Fibroblast of peridontal ligament (primary cell): ENCODE measurements around the gene CASP9.
"Not testable (repeated sequence)": the region's sequence is repeated elsewhere in the genome, so short reads cannot be mapped to it uniquely, and the experiment has no call there.

Source experiments
- DNase-seq: peaks from one replicate; pipeline ENCODE4 v3.0.0-alpha.2; 2010; ENCODE audit errors: extremely low read depth

CASP9 gene

DNA sequence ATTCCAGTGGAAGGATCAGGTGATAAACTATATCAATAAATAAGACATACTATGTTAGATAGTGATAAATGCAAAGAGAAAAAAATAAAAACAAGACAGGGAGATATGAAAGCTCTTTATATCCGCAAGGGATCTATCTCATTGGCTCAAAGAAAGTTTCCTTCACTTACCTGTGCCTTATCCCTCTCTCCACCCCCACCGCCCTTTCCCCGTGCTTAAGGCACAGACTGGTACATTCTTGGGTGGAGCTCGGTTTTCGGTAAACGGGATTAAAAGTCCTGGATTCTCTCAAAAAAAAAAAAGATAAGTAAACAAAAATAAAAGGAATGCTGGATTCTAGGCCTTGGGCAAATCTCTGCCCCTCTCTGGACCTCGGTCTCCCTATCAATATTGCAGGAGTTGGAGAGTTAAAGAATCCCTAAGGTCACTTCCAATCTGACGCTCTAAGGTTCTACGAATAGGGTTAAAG, 2.0 kb upstream of the CASP9 start:
- DNase-seq, result no peak

- peak; percentile 99 for DNase-seq
Measured at GRCh38 chr1:15525050-15526020, 1.3 kb upstream of the CASP9 start.

DNA sequence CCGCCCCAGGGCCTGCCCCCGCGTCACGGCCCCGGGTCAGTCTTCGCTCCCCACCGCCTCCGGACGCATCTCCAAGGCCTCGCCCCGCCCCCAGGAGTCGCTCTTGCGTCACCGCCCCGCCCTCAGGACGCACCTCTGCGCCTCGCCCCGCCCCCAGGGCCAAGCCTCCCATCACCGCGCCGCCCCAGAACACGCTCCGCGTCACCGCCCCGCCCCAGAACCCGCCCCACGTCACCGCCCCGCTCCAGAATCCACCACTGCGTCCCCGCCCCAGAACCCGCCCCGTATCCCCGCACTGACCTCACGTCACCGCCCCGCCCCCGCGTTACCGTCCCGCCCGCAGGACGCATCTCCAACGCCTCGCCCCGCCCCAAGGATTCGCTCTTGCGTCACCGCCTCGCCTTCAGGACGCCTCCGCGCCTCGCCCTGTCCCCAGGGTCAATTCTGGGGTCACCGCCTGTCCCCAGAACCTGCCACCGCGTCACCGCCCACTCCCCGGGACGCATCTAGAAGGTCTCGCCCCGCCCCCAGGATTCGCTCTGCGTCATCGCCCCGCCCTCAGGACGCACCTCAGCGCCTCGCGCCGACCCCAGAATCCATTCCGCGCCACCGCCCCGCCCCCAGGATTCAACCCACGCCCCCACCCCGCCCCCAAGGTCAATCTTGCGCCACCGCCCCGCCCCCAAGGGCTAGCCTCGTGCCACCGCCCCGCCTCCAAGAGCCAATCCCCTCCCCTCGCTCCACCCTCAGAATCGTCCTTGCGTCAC, 451 bp upstream of the CASP9 start:
- DNase-seq, result peak; percentile 94

GRCh38 chr1:15523104-15524020, 653 bp downstream of the CASP9 start:
- DNase-seq, result peak; percentile 66

- no peak for DNase-seq
Measured at GRCh38 chr1:15522551-15522950, 1.5 kb downstream of the CASP9 start.

DNA sequence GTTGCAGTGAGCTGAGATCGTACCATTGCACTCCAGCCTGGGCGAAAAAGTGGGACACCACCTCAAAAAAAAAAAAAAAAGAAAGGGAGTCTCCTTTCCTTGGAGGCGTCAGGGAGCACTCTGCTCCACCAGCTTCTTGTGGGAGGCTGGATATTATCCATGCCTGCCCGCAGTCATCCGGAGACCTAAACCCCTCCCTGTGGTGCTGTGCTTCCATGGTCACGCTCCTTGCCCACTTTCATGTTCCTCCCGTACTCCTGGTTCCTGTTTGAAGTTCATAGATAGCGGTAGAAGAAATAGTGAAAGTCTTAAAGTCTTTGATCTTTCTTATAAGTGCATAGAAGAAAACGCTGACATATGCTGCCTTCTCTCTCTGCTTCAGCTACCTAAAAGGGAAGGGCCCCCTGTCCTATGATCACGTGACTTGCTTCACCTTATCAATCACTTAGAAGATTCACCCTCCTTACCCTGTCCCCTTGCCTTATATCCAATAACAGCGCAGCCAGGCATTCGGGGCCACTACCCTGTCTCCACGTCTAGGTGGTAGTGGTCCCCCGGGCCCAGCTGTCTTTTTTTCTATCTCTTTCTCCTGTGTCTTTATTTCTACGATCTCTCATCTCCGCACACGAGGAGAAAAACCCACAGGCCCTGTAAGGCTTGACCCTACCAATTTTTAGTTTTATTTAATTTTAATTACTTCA, 2.7 kb downstream of the CASP9 start:
- DNase-seq, result not testable (repeated sequence)

GRCh38 chr1:15519625-15520024, 4.4 kb downstream of the CASP9 start:
- no peak for DNase-seq

DNA sequence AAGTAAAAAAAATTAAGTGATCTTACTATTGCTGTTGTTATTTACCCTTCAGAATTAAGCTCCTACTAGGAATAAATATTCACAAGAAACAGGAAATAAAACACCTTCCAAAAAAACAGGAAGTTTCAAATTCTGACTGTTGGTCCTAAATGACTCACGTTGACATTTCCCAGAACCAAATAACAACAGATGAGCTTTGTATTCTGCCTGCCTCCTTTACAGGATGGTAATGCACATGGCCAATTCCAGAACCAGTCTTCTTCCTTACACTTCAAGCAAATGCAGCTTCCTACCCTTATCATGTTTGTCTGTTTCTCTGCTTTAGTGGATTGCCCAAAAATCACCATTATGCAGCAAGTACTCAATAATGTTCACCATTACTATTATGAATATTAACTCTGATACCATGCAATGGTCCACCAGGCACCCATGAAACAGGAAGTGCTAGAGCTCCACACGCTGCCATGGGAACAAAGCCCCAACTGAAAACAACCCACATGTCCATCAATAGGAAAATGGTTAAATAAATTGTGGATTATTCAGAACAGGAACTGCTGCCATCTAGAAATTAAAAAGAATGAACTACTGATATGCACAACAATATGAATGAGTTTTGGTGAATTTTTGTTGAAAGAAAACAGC, 8.9 kb downstream of the CASP9 start:
- no peak for DNase-seq

DNA sequence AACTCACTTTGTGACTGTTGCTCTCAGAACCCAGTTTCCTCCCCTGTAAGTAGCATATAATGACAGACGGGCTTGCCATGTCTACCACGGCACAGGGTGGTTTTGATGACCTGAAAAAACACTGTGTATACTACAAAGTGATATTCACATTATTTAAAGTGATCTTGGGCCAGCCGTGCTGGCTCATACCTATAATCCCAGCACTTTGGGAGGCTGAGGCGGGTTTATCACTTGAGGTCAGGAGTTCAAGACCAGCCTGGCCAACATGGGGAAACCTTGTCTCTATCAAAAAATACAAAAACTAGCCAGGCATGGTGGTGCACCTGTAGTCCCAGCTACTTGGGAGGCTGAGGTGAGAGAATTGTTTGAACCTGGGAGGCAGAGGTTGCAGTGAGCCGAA, 9.5 kb downstream of the CASP9 start:
- not testable (repeated sequence) for DNase-seq

DNA sequence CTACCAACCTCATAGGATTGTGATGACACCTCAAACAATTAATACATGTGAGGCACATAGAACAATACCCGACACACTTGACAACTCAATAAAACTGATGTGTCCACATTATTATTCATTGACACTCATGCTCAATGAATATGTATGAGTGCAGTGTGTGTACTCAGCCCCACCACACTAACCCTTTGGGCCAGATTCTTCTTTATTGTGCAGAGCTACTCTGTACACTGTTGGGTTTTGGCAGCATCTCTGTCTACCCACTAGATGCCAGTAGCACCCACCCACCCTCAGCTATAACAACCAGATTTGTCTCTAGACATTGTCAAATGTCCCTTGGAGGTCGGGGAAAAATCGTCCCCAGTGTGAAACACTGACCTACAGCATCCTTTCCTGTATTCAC, 10.1 kb downstream of the CASP9 start:
- no peak for DNase-seq

DNA sequence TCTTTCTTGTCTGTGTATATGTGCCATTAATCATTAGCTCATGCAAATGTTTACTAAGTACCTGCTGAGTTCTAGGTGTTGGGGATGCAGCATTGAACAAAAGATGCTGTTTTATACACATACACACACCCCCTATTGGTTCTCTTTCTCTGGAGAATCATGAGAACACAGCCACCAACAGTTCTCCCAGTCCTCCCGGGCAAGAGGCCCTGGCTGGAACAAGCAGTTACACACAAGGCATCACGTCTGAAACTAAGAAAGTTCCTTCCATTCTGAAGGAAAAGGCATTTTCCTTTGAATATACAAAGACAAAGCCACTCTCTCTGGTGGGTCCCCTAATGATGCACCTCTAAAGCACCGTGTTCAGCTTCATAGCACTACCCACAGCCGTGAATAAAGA, 10.8 kb downstream of the CASP9 start:
- DNase-seq, result no peak

- no peak for DNase-seq
Measured at GRCh38 chr1:15510611-15511405, 13.2 kb downstream of the CASP9 start.

- no peak for DNase-seq
Measured at GRCh38 chr1:15509586-15509985, 14.4 kb downstream of the CASP9 start.

GRCh38 chr1:15508700-15509487, 15.1 kb downstream of the CASP9 start:
- no peak for DNase-seq

GRCh38 chr1:15507278-15507677, 16.7 kb downstream of the CASP9 start:
- no peak for DNase-seq

DNA sequence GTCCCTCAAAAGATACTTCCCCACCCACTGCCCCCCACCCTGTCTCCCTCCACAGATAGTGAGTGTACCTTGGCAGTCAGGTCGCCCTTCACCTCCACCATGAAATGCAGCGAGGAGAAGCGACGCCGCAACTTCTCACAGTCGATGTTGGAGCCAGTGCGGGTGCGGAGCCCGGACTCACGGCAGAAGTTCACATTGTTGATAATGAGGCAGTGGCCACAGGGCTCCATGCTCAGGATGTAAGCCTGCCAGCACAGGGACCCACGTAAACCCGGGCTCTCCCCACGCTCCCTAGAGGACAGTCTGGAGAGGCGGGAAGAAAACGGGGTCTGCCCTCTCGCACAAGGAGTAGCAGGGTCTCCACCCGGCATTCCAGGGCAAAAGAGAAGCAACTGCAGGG, 17.2 kb downstream of the CASP9 start:
- no peak for DNase-seq

- DNase-seq, result no peak
Measured at GRCh38 chr1:15504436-15504835, 19.6 kb downstream of the CASP9 start.

GRCh38 chr1:15501208-15502032, 22.6 kb downstream of the CASP9 start:
- peak; percentile 49 for DNase-seq
